Uterus (tissue), 2 donors: ENCODE data around the gene INF2.

Experiments
- POLR2A ChIP-seq, 2 donors: fragments of 450-650 bp; IDR thresholded peaks; one replicate each; pipeline ENCODE4 v1.6.1; 2016; ENCODE audit warnings: antibody characterized with exemption in 2 of 2, mild to moderate bottlenecking in 1 of 2, moderate library complexity in 1 of 2
- TF ChIP-seq, protein P1 (sequence below), 4 experiments: fragments of 200-600 bp in 2 of 4; fragments of 450-650 bp in 2 of 4; sonication (generic) in 2 of 4; IDR thresholded peaks; one replicate each; pipeline ENCODE4 v1.5.1; 2016 to 2019; ENCODE audit warnings: antibody characterized with exemption in 4 of 4, mild to moderate bottlenecking in 2 of 4, moderate library complexity in 1 of 4

GRCh38 chr14:104682107-104682593 lies 7.3 kb upstream of the INF2 start:
- TF ChIP-seq, protein P1, sequence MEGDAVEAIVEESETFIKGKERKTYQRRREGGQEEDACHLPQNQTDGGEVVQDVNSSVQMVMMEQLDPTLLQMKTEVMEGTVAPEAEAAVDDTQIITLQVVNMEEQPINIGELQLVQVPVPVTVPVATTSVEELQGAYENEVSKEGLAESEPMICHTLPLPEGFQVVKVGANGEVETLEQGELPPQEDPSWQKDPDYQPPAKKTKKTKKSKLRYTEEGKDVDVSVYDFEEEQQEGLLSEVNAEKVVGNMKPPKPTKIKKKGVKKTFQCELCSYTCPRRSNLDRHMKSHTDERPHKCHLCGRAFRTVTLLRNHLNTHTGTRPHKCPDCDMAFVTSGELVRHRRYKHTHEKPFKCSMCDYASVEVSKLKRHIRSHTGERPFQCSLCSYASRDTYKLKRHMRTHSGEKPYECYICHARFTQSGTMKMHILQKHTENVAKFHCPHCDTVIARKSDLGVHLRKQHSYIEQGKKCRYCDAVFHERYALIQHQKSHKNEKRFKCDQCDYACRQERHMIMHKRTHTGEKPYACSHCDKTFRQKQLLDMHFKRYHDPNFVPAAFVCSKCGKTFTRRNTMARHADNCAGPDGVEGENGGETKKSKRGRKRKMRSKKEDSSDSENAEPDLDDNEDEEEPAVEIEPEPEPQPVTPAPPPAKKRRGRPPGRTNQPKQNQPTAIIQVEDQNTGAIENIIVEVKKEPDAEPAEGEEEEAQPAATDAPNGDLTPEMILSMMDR (IDR thresholded peaks at IDR 0.05) = no peak
- TF ChIP-seq POLR2A (IDR thresholded peaks at IDR 0.05) = no peak
